HEK293 (cell line): ENCODE data around the gene KLC1.

Experiments used
- CTCF ChIA-PET: fragments of 350-600 bp; formaldehyde crosslinking; extraction: SDS; loops from one replicate; lab custom pipeline; 2021; ENCODE audit warnings: antibody characterized with exemption; lab: Yijun Ruan, JAX
- POLR2A ChIA-PET: fragments of 300-600 bp; formaldehyde crosslinking; extraction: SDS; loops from one replicate; lab custom pipeline; 2020; ENCODE audit warnings: antibody characterized with exemption, inconsistent platforms; lab: Yijun Ruan, JAX
- H3K27ac ChIP-seq: fragments of 200-500 bp; sonication (Bioruptor generic); 2 replicates; pipeline ENCODE4 v1.5.1; 2014; ENCODE audit warnings: low read depth, low read length, control low read depth, inconsistent platforms; ENCODE audit errors: extremely low read depth
- H3K36me3 ChIP-seq, 2 experiments: fragments of 200-500 bp in 1 of 2; sonication (Bioruptor generic) in 1 of 2; 1 replicate in 1 of 2; 2 replicates in 1 of 2; pipeline ENCODE4 v1.5.1; 2014 to 2017; ENCODE audit warnings: inconsistent platforms in 2 of 2, low read length in 2 of 2; ENCODE audit not compliant: control insufficient read depth in 2 of 2, insufficient read depth in 1 of 2
- H3K4me1 ChIP-seq: fragments of 200-500 bp; sonication (Bioruptor generic); 2 replicates; pipeline ENCODE4 v1.5.1; 2014; ENCODE audit warnings: mild to moderate bottlenecking, low read length, inconsistent platforms; ENCODE audit not compliant: control insufficient read depth, insufficient read depth
- H3K4me3 ChIP-seq: 2 replicates; pipeline ENCODE4 v1.5.1; 2011; ENCODE audit warnings: low read depth, mild to moderate bottlenecking, control low read depth, low read length, moderate library complexity
- H3K9me3 ChIP-seq: fragments of 200-500 bp; sonication (Bioruptor generic); 2 replicates; pipeline ENCODE4 v1.5.1; 2014; ENCODE audit warnings: low read depth, low read length, inconsistent platforms; ENCODE audit not compliant: control insufficient read depth, insufficient read depth
- HOXD13 ChIP-seq: sonication (generic); formaldehyde crosslinking; IDR thresholded peaks from 2 replicates; pipeline ENCODE4 v1.8.0; 2022; ENCODE audit warnings: missing genetic modification reagents, borderline replicate concordance
- PRDM1 ChIP-seq: fragments of 450-650 bp; formaldehyde crosslinking; IDR thresholded peaks from 2 replicates; pipeline ENCODE4; 2016; ENCODE audit warnings: missing biosample characterization, missing genetic modification characterization
- ZFHX2 ChIP-seq: fragments of 450-650 bp; formaldehyde crosslinking; conservative IDR thresholded peaks from 2 replicates; pipeline ENCODE4 v1.5.1; 2016; ENCODE audit warnings: missing biosample characterization, missing genetic modification characterization
- ZFP3 ChIP-seq: fragments of 450-650 bp; formaldehyde crosslinking; IDR thresholded peaks from 2 replicates; pipeline ENCODE4 v1.5.1; 2016; ENCODE audit warnings: low read depth, missing biosample characterization, missing genetic modification characterization
- ZFP37 ChIP-seq: fragments of 450-650 bp; formaldehyde crosslinking; IDR thresholded peaks from 2 replicates; pipeline ENCODE4 v1.5.1; 2016; ENCODE audit warnings: missing biosample characterization, missing genetic modification characterization
- ZNF132 ChIP-seq: fragments of 450-650 bp; formaldehyde crosslinking; IDR thresholded peaks from 2 replicates; pipeline ENCODE4 v1.5.1; 2017; ENCODE audit warnings: missing biosample characterization, missing genetic modification characterization, borderline replicate concordance
- ZNF140 ChIP-seq: fragments of 450-650 bp; formaldehyde crosslinking; IDR thresholded peaks from 2 replicates; pipeline ENCODE4 v1.5.1; 2016; ENCODE audit warnings: missing biosample characterization, missing genetic modification characterization
- ZNF214 ChIP-seq: fragments of 450-650 bp; formaldehyde crosslinking; IDR thresholded peaks from 2 replicates; pipeline ENCODE4 v1.5.1; 2017; ENCODE audit warnings: missing biosample characterization, mild to moderate bottlenecking, missing genetic modification characterization, borderline replicate concordance
- ZNF248 ChIP-seq: fragments of 450-650 bp; formaldehyde crosslinking; IDR thresholded peaks from 2 replicates; pipeline ENCODE4 v1.5.1; 2017; ENCODE audit warnings: missing biosample characterization, missing genetic modification characterization
- ZNF426 ChIP-seq: fragments of 450-650 bp; formaldehyde crosslinking; IDR thresholded peaks from 2 replicates; pipeline ENCODE4 v1.5.1; 2017; ENCODE audit warnings: missing biosample characterization, missing genetic modification characterization, mild to moderate bottlenecking, inconsistent platforms, moderate library complexity
- ZNF433 ChIP-seq: fragments of 450-650 bp; formaldehyde crosslinking; IDR thresholded peaks from 2 replicates; pipeline ENCODE4 v1.5.1; 2016; ENCODE audit warnings: missing biosample characterization, missing genetic modification characterization, low read depth
- ZNF585B ChIP-seq: fragments of 450-650 bp; formaldehyde crosslinking; IDR thresholded peaks from 2 replicates; pipeline ENCODE4 v1.5.1; 2016; ENCODE audit warnings: missing biosample characterization, missing genetic modification characterization
- ZNF629 ChIP-seq: fragments of 450-650 bp; formaldehyde crosslinking; IDR thresholded peaks from 2 replicates; pipeline ENCODE4 v1.5.1; 2017; ENCODE audit warnings: missing biosample characterization, missing genetic modification characterization
- ZNF660 ChIP-seq: fragments of 450-650 bp; IDR thresholded peaks from 2 replicates; pipeline ENCODE4 v1.5.1; 2018; ENCODE audit warnings: missing biosample characterization, mild to moderate bottlenecking, missing genetic modification characterization
- TF ChIP-seq, protein P1 (sequence below): fragments of 450-650 bp; formaldehyde crosslinking; IDR thresholded peaks from 2 replicates; pipeline ENCODE4 v1.5.1; 2017; ENCODE audit warnings: missing biosample characterization, missing genetic modification characterization
- TF ChIP-seq, protein P2 (sequence below): fragments of 450-650 bp; formaldehyde crosslinking; IDR thresholded peaks from 2 replicates; pipeline ENCODE4 v1.5.1; 2016; ENCODE audit warnings: missing biosample characterization, missing genetic modification characterization, borderline replicate concordance
- TF ChIP-seq, protein P3 (sequence below): fragments of 450-650 bp; formaldehyde crosslinking; IDR thresholded peaks from 2 replicates; pipeline ENCODE4 v1.5.1; 2016; ENCODE audit warnings: missing biosample characterization, missing genetic modification characterization
- TF ChIP-seq, protein P4 (sequence below): fragments of 450-650 bp; formaldehyde crosslinking; conservative IDR thresholded peaks from 2 replicates; pipeline ENCODE4 v1.5.1; 2016; ENCODE audit warnings: low read depth, missing biosample characterization, missing genetic modification characterization

The KLC1 gene

GRCh38 chr14:103654619-103655018 is 25.6 kb downstream of the KLC1 start:
- H3K36me3 ChIP-seq, result peaks cover 33 to 62% of the 10 kb centered on the region in 2 experiments
- POLR2A ChIA-PET, result no interaction called here
- no peaks in the 10 kb centered on the region for H3K9me3 ChIP-seq
- H3K4me1 ChIP-seq, result no peaks in the 10 kb centered on the region
- CTCF ChIA-PET, result interaction anchor here (0.6 kb wide), 1 partner anchor 40 kb away, joined by 3 read pairs; no protein-coding TSS in a partner anchor
- no peak overlapping the region for H3K27ac ChIP-seq
- TF ChIP-seq ZFHX2 (tag by site-specific recombination), result no peak
- TF ChIP-seq, protein P1, sequence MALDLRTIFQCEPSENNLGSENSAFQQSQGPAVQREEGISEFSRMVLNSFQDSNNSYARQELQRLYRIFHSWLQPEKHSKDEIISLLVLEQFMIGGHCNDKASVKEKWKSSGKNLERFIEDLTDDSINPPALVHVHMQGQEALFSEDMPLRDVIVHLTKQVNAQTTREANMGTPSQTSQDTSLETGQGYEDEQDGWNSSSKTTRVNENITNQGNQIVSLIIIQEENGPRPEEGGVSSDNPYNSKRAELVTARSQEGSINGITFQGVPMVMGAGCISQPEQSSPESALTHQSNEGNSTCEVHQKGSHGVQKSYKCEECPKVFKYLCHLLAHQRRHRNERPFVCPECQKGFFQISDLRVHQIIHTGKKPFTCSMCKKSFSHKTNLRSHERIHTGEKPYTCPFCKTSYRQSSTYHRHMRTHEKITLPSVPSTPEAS, result no peak
- TF ChIP-seq, protein P2, sequence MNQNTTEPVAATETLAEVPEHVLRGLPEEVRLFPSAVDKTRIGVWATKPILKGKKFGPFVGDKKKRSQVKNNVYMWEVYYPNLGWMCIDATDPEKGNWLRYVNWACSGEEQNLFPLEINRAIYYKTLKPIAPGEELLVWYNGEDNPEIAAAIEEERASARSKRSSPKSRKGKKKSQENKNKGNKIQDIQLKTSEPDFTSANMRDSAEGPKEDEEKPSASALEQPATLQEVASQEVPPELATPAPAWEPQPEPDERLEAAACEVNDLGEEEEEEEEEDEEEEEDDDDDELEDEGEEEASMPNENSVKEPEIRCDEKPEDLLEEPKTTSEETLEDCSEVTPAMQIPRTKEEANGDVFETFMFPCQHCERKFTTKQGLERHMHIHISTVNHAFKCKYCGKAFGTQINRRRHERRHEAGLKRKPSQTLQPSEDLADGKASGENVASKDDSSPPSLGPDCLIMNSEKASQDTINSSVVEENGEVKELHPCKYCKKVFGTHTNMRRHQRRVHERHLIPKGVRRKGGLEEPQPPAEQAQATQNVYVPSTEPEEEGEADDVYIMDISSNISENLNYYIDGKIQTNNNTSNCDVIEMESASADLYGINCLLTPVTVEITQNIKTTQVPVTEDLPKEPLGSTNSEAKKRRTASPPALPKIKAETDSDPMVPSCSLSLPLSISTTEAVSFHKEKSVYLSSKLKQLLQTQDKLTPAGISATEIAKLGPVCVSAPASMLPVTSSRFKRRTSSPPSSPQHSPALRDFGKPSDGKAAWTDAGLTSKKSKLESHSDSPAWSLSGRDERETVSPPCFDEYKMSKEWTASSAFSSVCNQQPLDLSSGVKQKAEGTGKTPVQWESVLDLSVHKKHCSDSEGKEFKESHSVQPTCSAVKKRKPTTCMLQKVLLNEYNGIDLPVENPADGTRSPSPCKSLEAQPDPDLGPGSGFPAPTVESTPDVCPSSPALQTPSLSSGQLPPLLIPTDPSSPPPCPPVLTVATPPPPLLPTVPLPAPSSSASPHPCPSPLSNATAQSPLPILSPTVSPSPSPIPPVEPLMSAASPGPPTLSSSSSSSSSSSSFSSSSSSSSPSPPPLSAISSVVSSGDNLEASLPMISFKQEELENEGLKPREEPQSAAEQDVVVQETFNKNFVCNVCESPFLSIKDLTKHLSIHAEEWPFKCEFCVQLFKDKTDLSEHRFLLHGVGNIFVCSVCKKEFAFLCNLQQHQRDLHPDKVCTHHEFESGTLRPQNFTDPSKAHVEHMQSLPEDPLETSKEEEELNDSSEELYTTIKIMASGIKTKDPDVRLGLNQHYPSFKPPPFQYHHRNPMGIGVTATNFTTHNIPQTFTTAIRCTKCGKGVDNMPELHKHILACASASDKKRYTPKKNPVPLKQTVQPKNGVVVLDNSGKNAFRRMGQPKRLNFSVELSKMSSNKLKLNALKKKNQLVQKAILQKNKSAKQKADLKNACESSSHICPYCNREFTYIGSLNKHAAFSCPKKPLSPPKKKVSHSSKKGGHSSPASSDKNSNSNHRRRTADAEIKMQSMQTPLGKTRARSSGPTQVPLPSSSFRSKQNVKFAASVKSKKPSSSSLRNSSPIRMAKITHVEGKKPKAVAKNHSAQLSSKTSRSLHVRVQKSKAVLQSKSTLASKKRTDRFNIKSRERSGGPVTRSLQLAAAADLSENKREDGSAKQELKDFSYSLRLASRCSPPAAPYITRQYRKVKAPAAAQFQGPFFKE (tag by site-specific recombination), result no peak
- TF ChIP-seq ZNF585B, result no peak
- TF ChIP-seq PRDM1, result no peak
- H3K4me3 ChIP-seq, result no peak overlapping the region

DNA sequence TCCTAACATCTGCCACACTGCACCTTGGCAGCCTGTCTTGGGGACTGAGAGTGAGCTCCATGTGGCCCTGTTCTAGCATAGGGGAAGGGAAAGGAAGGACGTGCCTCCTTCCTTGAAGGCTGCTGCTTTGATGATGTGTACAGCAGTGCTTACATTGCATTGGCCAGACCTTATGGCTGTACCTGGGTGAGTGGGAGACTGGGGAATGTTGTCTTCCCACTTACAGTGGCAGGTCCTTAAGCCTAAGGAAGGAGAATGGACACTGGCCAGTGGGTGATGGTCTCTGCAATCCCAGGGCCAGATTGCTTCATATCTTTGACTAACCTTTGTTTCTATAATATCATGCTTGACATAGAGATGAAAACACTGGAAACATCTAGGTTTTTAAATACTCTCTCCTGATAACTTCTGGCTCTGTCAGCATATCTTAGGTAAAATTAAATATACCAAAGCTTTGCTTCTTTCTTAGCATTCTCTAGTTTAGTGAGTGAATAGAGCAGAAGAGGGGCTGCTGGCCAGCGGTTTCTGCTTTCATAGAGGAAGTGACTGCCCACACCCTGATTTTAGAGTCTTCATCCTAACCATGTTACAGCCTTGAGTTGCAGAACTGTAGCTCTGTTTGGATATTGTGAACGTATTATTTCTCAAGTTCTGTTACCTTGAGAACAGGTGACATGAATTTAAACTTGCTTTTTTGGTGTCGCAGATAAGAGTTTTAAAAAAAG is 27.2 kb downstream of the KLC1 start:
- H3K4me1 ChIP-seq, result no peaks in the 10 kb centered on the region
- H3K4me3 ChIP-seq, result no peak overlapping the region
- no peaks in the 10 kb centered on the region for H3K9me3 ChIP-seq
- H3K27ac ChIP-seq, result no peak overlapping the region
- TF ChIP-seq ZNF132 (tag by site-specific recombination) (no peak), ZFHX2 (tag by site-specific recombination) (no peak), ZNF629 (tag by site-specific recombination) (no peak), HOXD13 (CRISPR knock-in tag) (no peak), ZNF433 (no peak), ZNF214 (tag by site-specific recombination) (no peak), ZNF140 (no peak), ZFP37 (tag by site-specific recombination) (no peak), ZNF660 (tag by site-specific recombination) (no peak), ZNF426 (no peak), ZFP3 (tag by site-specific recombination) (no peak), ZNF248 (tag by site-specific recombination) (no peak)
- TF ChIP-seq, protein P3, sequence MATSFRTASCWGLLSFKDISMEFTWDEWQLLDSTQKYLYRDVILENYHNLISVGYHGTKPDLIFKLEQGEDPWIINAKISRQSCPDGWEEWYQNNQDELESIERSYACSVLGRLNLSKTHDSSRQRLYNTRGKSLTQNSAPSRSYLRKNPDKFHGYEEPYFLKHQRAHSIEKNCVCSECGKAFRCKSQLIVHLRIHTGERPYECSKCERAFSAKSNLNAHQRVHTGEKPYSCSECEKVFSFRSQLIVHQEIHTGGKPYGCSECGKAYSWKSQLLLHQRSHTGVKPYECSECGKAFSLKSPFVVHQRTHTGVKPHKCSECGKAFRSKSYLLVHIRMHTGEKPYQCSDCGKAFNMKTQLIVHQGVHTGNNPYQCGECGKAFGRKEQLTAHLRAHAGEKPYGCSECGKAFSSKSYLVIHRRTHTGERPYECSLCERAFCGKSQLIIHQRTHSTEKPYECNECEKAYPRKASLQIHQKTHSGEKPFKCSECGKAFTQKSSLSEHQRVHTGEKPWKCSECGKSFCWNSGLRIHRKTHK (tag by site-specific recombination), result no peak
- TF ChIP-seq, protein P4, sequence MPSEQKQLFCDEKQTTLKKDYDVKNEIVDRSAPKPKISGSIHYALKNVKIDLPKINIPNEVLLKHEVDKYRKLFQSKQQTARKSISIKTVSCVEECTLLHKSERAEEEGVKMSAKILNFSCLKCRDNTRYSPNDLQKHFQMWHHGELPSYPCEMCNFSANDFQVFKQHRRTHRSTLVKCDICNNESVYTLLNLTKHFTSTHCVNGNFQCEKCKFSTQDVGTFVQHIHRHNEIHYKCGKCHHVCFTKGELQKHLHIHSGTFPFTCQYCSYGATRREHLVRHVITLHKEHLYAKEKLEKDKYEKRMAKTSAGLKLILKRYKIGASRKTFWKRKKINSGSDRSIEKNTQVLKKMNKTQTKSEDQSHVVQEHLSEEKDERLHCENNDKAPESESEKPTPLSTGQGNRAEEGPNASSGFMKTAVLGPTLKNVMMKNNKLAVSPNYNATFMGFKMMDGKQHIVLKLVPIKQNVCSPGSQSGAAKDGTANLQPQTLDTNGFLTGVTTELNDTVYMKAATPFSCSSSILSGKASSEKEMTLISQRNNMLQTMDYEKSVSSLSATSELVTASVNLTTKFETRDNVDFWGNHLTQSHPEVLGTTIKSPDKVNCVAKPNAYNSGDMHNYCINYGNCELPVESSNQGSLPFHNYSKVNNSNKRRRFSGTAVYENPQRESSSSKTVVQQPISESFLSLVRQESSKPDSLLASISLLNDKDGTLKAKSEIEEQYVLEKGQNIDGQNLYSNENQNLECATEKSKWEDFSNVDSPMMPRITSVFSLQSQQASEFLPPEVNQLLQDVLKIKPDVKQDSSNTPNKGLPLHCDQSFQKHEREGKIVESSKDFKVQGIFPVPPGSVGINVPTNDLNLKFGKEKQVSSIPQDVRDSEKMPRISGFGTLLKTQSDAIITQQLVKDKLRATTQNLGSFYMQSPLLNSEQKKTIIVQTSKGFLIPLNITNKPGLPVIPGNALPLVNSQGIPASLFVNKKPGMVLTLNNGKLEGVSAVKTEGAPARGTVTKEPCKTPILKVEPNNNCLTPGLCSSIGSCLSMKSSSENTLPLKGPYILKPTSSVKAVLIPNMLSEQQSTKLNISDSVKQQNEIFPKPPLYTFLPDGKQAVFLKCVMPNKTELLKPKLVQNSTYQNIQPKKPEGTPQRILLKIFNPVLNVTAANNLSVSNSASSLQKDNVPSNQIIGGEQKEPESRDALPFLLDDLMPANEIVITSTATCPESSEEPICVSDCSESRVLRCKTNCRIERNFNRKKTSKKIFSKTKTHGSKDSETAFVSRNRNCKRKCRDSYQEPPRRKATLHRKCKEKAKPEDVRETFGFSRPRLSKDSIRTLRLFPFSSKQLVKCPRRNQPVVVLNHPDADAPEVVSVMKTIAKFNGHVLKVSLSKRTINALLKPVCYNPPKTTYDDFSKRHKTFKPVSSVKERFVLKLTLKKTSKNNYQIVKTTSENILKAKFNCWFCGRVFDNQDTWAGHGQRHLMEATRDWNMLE (tag by site-specific recombination), result no peak
- ChIA-PET CTCF (interaction anchor here (1.5 kb wide), 1 partner anchor 9 kb away, joined by 4 read pairs; no protein-coding TSS in a partner anchor), POLR2A (interaction anchor here (0.5 kb wide), 1 partner anchor 14 kb away, joined by 3 read pairs; no protein-coding TSS in a partner anchor)
- H3K36me3 ChIP-seq, result peaks cover 36 to 74% of the 10 kb centered on the region in 2 experiments
